ENCODE data around the gene MPHOSPH9.

MPHOSPH9 gene

DNA sequence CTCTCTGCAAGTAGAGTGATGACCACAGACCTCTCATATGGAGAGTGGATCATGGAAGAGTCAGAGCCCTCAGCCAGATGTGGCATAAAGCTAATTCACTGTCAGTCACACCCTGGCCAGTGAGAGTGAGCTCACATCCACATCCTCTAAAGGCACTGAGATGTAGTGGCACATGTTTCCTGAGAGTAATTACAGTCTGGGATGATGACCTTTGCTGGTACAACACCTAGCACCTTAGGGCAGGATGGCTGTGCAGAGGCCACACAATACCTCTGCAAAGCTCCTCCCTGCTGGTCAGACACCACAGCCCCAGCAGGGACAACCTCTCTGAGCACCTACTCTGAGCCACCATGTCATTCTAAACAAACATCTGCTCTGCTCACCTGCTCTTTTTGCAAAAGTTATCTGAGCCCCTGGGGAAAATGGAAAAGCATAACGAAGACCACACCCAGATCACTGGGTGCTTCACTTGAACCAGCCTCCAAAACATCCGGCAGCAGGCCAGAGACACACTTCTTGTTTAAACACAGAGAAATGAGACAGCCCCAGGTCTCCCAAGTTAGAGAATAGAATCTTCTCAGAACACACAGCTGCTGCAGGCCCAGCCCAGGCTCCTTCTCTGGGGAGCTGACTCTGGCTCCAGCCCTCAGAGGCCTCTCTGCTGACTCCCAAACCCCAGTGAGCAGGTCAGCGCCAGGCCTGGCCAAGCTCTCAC, 112.3 kb downstream of the MPHOSPH9 start:
- no peak for DNase-seq

DNA sequence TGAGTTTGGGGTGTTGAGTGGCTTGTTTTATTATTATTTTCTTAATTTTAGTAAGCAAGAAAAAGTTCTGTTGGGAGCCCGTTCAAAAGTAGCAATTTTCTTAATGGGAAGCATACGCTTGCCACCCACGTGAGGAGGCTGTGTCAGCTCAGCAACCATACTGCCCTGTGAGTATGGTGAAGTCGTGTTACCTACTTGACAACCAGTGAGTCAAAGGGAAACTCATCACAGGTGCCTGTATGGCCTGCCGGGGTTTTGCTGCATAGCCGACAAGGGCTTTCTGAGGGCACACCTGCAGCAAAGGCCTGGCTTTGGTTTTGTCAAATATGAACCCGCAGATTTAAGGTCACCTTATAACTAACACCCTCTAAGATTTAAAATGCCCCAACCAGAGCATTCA, 113.1 kb downstream of the MPHOSPH9 start:
- DNase-seq, result no peak

DNA sequence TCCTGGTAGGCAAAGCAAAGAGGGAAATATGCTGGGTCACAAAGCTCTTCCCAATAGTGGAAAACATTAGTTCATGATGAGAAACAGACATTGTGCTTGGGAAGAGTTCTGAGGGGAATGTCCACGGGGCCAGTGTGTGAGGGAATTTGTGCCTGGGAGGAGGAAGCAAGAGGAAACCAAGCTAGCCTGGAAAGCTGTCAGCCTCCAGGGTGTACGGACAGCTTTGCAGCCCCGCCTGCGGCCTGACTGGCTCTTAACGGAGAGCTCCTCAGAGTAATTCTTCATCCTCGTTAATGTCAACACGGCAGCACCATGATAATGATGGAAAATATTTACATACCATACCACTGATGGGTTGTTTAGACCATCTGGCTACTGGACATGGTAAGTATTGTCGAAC, 114.4 kb downstream of the MPHOSPH9 start:
- DNase-seq, result no peak

GRCh38 chr12:123115409-123116121, 117.4 kb downstream of the MPHOSPH9 start:
- peak; percentile 36 to 51 for DNase-seq

DNA sequence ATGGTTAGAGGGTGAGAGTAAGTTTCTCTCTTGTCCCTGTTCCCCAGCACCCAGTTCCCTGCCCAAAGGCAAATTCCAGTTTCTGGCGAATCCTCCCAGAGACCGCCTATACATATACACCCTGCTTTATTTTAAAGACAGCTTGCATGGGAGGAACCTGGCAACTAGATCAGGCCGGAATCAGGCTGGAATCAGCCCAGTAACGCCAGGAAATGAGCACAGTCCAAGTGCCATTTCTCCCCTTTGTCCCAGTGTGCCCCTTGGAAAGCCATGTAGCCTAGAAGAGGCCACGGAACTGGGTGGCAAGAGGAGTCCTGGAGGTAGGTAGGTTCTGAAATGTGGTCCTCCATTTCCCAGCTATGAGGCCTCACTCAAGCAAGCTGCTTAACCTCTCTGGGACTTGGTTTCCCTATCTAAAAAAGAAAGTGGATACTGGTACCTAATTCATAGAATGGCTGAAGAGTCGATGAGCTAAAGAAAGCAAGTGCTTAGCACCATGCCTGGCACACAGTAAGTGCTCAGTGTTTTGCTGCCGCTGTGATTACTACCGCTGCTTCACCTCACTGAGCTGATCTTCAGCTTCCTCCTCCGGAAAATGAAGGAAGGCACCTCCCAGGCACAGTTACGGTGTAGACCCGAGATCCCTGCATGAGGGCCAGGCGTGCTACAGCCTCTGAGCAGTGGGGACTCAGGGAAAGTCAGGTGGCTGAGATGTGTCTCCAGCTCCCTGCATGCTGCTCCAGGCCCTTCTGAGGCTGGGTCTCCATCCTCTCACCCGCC, 118.4 kb downstream of the MPHOSPH9 start:
- DNase-seq, result no peak

DNA sequence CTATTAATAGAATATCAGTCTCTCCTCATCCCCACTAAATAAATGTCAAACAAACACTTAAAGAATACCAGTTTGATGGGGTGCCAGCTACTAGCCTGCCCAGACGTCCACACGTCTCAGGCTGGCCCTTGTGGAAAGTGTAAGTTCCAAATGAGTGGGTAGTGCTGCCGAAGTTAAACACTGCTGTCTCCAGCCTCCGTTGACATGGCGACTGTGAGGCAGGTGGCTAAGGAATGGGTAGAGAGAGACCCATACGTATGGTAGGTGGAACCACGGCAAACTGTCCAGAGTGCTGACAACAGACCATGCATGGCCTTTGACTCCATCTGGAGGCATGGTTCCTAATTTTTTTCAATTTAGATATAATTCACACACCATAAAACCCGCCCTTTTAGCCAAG, 119.9 kb downstream of the MPHOSPH9 start:
- DNase-seq, result no peak

DNA sequence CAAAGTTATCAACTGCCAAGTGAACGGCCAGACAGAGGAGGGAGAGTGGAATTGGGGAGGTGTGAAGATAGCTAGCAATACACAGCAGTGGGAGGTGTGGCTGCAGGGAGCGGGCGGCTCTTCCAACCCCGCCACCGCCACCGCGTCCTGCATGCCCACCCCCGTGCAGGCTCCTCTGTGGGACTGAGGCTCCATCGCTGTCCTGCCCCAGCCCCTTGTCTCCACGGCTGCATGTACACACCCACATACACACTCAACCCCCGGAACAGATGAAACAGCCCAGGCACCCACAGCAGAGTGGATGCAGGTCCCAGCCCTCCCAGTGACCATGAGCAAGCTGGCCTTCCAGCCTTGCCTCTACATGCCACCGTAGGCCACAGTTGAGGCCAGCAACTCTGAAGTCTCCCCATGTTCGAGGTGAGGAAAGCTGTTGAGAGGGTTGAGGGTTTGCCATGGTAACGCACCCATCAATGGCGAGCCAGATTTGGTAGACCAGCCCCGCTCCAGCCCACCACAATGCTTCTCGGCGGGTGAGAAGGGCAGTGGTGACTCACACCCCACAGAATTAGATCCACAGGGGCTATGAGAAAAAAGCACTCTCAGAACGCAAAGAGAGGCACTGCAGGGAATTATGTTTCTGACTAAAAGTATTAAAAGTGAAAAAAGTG, 121.3 kb downstream of the MPHOSPH9 start:
- no peak for DNase-seq

DNA sequence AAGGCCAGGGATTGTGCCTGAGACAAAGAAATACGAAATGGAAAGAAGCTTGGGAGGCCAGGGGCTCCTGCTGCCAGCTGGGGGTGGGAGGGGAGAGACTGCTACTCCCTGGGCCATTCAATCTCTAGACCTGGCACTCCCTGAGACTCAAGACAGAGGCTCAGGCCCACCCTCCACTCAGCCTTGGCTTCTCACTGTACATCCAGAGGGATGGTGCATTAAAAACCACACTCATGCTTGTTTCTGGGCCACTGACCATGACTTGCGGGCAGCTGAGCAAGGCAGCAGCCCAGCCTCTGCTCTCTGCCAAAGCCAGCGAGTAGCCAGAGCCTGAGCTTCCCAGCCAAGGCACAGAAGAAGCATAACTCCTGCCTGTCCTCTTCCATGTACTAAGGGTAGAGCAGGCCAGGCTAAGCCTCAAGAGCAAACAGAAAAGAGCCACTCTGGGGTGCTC, 123.6 kb downstream of the MPHOSPH9 start:
- DNase-seq, result no peak

DNA sequence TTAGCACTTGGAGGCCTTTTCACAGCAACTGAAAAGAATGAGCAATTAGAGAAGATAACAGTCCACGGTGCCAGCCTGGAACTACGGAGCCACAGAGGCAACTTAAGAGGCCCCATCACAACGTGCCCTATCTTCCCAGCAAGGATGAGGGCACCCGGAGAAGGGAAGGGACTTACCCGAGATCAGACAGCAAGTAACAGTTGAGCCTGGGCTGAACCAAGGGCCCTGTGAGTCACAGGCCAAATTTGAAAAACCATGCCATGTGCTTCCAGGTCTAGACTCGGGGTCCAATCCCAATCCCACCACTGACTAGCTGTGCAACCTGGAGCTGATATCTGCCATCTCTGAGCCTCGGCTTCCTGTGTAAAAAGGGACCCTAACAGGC, 124.3 kb downstream of the MPHOSPH9 start:
- no peak for DNase-seq

- no peak for DNase-seq
Observed at GRCh38 chr12:123107926-123108681, 124.8 kb downstream of the MPHOSPH9 start.

- peak; percentile 66 to 68 for DNase-seq
Observed at GRCh38 chr12:123106640-123107359, 126.1 kb downstream of the MPHOSPH9 start.

DNA sequence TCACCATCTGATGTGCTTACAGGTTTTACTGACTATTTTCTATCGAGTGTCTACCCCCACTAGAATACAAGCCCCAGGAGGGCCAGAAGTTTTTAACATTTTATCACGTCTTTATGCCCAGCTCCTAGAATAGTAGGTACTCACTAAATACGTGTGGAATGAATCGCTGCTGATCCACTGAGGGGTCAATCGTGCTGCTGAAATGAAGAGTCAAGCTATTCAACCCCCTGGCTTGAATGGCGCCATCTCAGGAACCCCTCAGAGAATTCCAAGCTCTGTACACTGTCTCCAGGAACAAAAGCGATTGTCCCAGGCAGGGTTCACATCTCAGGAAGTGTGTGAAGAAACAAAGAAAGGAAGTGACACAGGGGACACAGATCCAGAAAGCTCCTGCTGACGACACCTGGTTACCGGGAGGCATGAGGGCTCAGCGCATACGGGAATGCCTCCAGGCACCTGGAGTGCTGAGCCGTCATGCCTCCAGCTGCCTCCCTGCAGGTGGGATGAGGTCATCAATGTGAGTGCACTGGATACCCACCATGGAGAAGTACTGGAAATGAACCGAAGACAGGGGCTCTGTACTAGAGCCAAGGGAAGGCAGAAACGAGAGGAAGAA, 127.6 kb downstream of the MPHOSPH9 start:
- DNase-seq, result no peak

DNA sequence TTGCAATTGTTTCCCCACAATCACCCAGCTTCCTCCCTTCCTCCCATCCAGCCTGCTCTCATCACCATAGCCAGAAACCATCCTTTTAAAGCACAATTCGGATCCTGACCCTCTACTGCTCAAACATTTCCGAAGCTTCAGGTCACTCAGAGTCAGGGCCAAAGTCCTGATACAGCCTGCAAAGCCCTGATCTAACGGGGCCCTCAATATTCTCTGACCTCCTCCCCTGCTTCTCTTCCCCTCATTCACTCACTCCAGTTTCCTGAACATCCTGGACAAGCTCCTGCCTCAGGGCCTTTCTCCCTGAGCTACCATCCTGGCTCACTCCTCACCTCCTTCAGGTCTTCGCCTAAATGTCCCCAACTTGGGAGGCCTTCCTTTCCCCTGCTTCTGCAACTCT, 128.1 kb downstream of the MPHOSPH9 start:
- DNase-seq, result no peak

Measured in Kasumi-1 (cell line).